Endothelial cell of umbilical vein (primary cell): ENCODE data around the gene ITGA11.

Source experiments
- CTCF ChIP-seq, 2 donors: IDR thresholded peaks; 1 replicate in 1 of 2; 2 replicates in 1 of 2; pipeline ENCODE4 v1.5.1; 2011; ENCODE audit warnings: low read length in 2 of 2, mild to moderate bottlenecking in 2 of 2, moderate library complexity in 2 of 2, control low read depth in 1 of 2, inconsistent platforms in 1 of 2, low read depth in 1 of 2; ENCODE audit not compliant: insufficient read depth in 1 of 2; ENCODE audit errors: extremely low read depth in 1 of 2
- JUN ChIP-seq: IDR thresholded peaks from 2 replicates; pipeline ENCODE4 v1.6.1; 2011; ENCODE audit warnings: borderline replicate concordance, low read depth; ENCODE audit not compliant: insufficient read length, insufficient read depth
- POLR2A ChIP-seq: IDR thresholded peaks from 2 replicates; pipeline ENCODE4 v1.6.1; 2012; ENCODE audit warnings: low read depth, mild to moderate bottlenecking, control low read depth, low read length

- TF ChIP-seq CTCF (IDR thresholded peaks at IDR 0.05; ENCODE audit: extremely low read depth in 1 of 2, insufficient read depth in 1 of 2, low read depth in 1 of 2, low read length in 2 of 2) (no peak), JUN (no peak), POLR2A (no peak)
Measured at GRCh38 chr15:68478853-68479252, 46.9 kb upstream of the ITGA11 start.
